OCI-LY7 (cell line): ENCODE data around the gene EFNA5. TPM values are rescaled to one million over a fixed set of nuclear protein-coding genes. Genes with fewer than 3 reads are reported as not detected.
A peak's percentile ranks its signal among the peaks of the same experiment; 100 is the strongest.

Experiments
- BruUV-seq: library from RNA; stranded (reverse); fragments of 400-500 nt; replicated peaks from 2 replicates; lab custom pipeline; 2021; lab: Mats Ljungman, UMichigan
- CTCF ChIA-PET: fragments of 300-600 bp; sonication (Branson Sonifier 250); formaldehyde crosslinking; loops from one replicate; lab custom pipeline; 2022; ENCODE audit warnings: antibody characterized with exemption; ENCODE audit not compliant: unreplicated experiment; lab: Charles Lee
- POLR2A ChIA-PET: fragments of 300-600 bp; sonication (Branson Sonifier 250); formaldehyde crosslinking; loops from one replicate; lab custom pipeline; 2022; ENCODE audit warnings: antibody characterized with exemption; lab: Charles Lee
- DNase-seq: peaks from one replicate; pipeline ENCODE4 v3.0.0-alpha.2; 2015; ENCODE audit warnings: low spot score
- H2AFZ ChIP-seq: fragments of 200-600 bp; sonication (generic), shearing (Covaris generic); 2 replicates; pipeline ENCODE4 v1.6.1; 2014; ENCODE audit warnings: mild to moderate bottlenecking, antibody characterized with exemption, low read length, moderate library complexity
- H3K27ac ChIP-seq: fragments of 200-600 bp; sonication (generic); 2 replicates; pipeline ENCODE4 v1.5.1; 2014; ENCODE audit warnings: mixed run types, low read depth, mild to moderate bottlenecking, moderate library complexity, low read length, inconsistent platforms; ENCODE audit not compliant: poor library complexity, severe bottlenecking
- H3K36me3 ChIP-seq: fragments of 200-600 bp; sonication (generic); 2 replicates; pipeline ENCODE4 v1.6.1; 2014; ENCODE audit warnings: mild to moderate bottlenecking, antibody characterized with exemption, low read length, moderate library complexity, mixed read lengths; ENCODE audit not compliant: insufficient read depth
- H3K4me1 ChIP-seq: fragments of 200-600 bp; sonication (generic); 2 replicates; pipeline ENCODE4 v1.5.1; 2014; ENCODE audit warnings: mild to moderate bottlenecking, low read length; ENCODE audit not compliant: insufficient read depth, poor library complexity, severe bottlenecking
- H3K4me2 ChIP-seq: fragments of 200-600 bp; sonication (generic); 2 replicates; pipeline ENCODE4 v1.6.1; 2014; ENCODE audit warnings: mild to moderate bottlenecking, low read length
- H3K4me3 ChIP-seq: fragments of 200-600 bp; sonication (generic); 2 replicates; pipeline ENCODE4 v1.5.1; 2014; ENCODE audit warnings: mild to moderate bottlenecking, low read depth, low read length; ENCODE audit not compliant: poor library complexity, severe bottlenecking
- H3K79me2 ChIP-seq: fragments of 200-600 bp; sonication (generic); 2 replicates; pipeline ENCODE4 v1.6.1; 2016; ENCODE audit warnings: low read depth, mild to moderate bottlenecking, low read length, moderate library complexity, mixed read lengths; ENCODE audit not compliant: insufficient read depth
- H3K9me2 ChIP-seq: fragments of 200-600 bp; sonication (generic); 2 replicates; pipeline ENCODE4 v1.6.1; 2016; ENCODE audit warnings: mild to moderate bottlenecking, low read length, mixed read lengths; ENCODE audit not compliant: insufficient read depth
- H3K9me3 ChIP-seq: fragments of 200-600 bp; sonication (generic); 2 replicates; pipeline ENCODE4 v1.6.1; 2014; ENCODE audit warnings: mild to moderate bottlenecking, mixed run types, low read length, mixed read lengths
- H4K20me1 ChIP-seq: fragments of 200-600 bp; sonication (generic); 2 replicates; pipeline ENCODE4 v1.6.1; 2014; ENCODE audit warnings: mild to moderate bottlenecking, antibody characterized with exemption, low read length, moderate library complexity, mixed read lengths; ENCODE audit not compliant: insufficient read depth
- CTCF ChIP-seq: fragments of 200-600 bp; sonication (generic); conservative IDR thresholded peaks from 2 replicates; pipeline ENCODE4 v1.5.1; 2014; ENCODE audit warnings: mild to moderate bottlenecking, antibody characterized with exemption, low read length, moderate library complexity, mixed read lengths
- EZH2phosphoT487 ChIP-seq: fragments of 200-600 bp; sonication (generic); IDR thresholded peaks from 2 replicates; pipeline ENCODE4 v1.6.1; 2018; ENCODE audit warnings: low read depth, borderline replicate concordance, mild to moderate bottlenecking, mixed run types, antibody characterized with exemption, low read length, moderate library complexity, mixed read lengths
- intact Hi-C: fragments of 100-400 bp; cut with micrococcal nuclease; formaldehyde crosslinking; loops from one replicate; pipeline ENCODE4 v1.10.0; 2022; ENCODE audit not compliant: unreplicated experiment
- total RNA-seq, 2 experiments: library from RNA; depleted of rRNA in 1 of 2; stranded (reverse); fragments of >200 nt in 1 of 2; shearing (Covaris generic) in 1 of 2; gene quantifications; 2 replicates each; pipeline ENCODE4 v1.2.3, GENCODE V29; 2014 to 2022

The EFNA5 gene
- total RNA-seq, 2 experiments from 2014 or later = 2.1 to 3.1 TPM

- no TSS peak for BruUV-seq
- Histone ChIP-seq H2AFZ (0 out of 2 replicates have a peak overlapping the region, but pooled peaks have one; percentile 39), H3K4me1 (peaks cover 7% of the 10 kb centered on the region), H3K4me3 (no peak overlapping the region), H3K27ac (no peak overlapping the region), H3K9me2 (no peaks in the 10 kb centered on the region), H3K4me2 (no peak overlapping the region), H3K9me3 (peaks cover 8% of the 10 kb centered on the region; the same call in 1 of the 2 replicates), H3K36me3 (no peaks in the 10 kb centered on the region), H3K79me2 (no peaks in the 10 kb centered on the region), H4K20me1 (no peaks in the 10 kb centered on the region)
- POLR2A ChIA-PET = interaction anchor here (0.7 to 1.2 kb wide), 4 partner anchors 9 to 42 kb away, joined by 3 to 5 read pairs (median 4); no protein-coding TSS in a partner anchor
- no peak for DNase-seq
- intact Hi-C loops = no loop called here
- no peak for TF ChIP-seq CTCF
- no peak for TF ChIP-seq EZH2phosphoT487
- CTCF ChIA-PET = no interaction called here
These were observed 46.5 kb downstream of the EFNA5 start for GRCh38 chr5:107624235-107624634.

GRCh38 chr5:107621089-107621488, 49.6 kb downstream of the EFNA5 start:
- no peak overlapping the region for H3K4me2 ChIP-seq
- ChIA-PET POLR2A (interaction anchor here (0.8 to 1.1 kb wide), 3 partner anchors 16 to 425 kb away, joined by 3 to 4 read pairs (median 3); no protein-coding TSS in a partner anchor), CTCF (no interaction called here)
- H3K9me3 ChIP-seq = peaks cover 8% of the 10 kb centered on the region; the same call in 1 of the 2 replicates
- H3K79me2 ChIP-seq = no peaks in the 10 kb centered on the region
- intact Hi-C loops = no loop called here
- H3K27ac ChIP-seq = no peak overlapping the region
- no peaks in the 10 kb centered on the region for H3K9me2 ChIP-seq
- H2AFZ ChIP-seq = no peak overlapping the region; the same call in 1 of the 2 replicates
- no peak for DNase-seq
- no TSS peak for BruUV-seq
- H4K20me1 ChIP-seq = no peaks in the 10 kb centered on the region
- no peaks in the 10 kb centered on the region for H3K36me3 ChIP-seq
- TF ChIP-seq EZH2phosphoT487 = no peak
- TF ChIP-seq CTCF = no peak
- H3K4me3 ChIP-seq = no peak overlapping the region
- H3K4me1 ChIP-seq = peaks cover 7% of the 10 kb centered on the region

GRCh38 chr5:107619781-107620180, 51.0 kb downstream of the EFNA5 start:
- no TSS peak for BruUV-seq
- Histone ChIP-seq H3K4me3 (no peak overlapping the region), H4K20me1 (no peaks in the 10 kb centered on the region), H3K9me2 (no peaks in the 10 kb centered on the region), H3K27ac (no peak overlapping the region), H2AFZ (no peak overlapping the region), H3K79me2 (no peaks in the 10 kb centered on the region), H3K4me2 (no peak overlapping the region), H3K4me1 (peaks cover 7% of the 10 kb centered on the region), H3K9me3 (peaks cover 8% of the 10 kb centered on the region; the same call in 1 of the 2 replicates), H3K36me3 (no peaks in the 10 kb centered on the region)
- POLR2A ChIA-PET = interaction anchor here (1.0 to 1.7 kb wide), 3 partner anchors 10 to 16 kb away, joined by 3 to 9 read pairs (median 4); no protein-coding TSS in a partner anchor
- intact Hi-C loops = no loop called here
- DNase-seq = no peak
- TF ChIP-seq EZH2phosphoT487 = no peak
- no peak for TF ChIP-seq CTCF
- CTCF ChIA-PET = no interaction called here
